HepG2 (cell line): ENCODE measurements around the gene P4HA1. TPM values are rescaled to one million over a fixed set of nuclear protein-coding genes. Genes with fewer than 3 reads are reported as not detected.
A peak's percentile ranks its signal among the peaks of the same experiment; 100 is the strongest.

Source experiments
- BCL6 ChIP-seq: IDR thresholded peaks from 2 replicates; pipeline ENCODE4 v1.6.1; 2016; ENCODE audit warnings: missing genetic modification reagents, missing compliant biosample characterization
- ETV5 ChIP-seq: IDR thresholded peaks from 2 replicates; pipeline ENCODE4 v1.6.1; 2018; ENCODE audit warnings: missing biosample characterization, missing genetic modification reagents, inconsistent platforms, borderline replicate concordance
- HDAC1 ChIP-seq: sonication (generic); formaldehyde crosslinking; IDR thresholded peaks from 2 replicates; pipeline ENCODE4 v1.5.1; 2020; ENCODE audit warnings: mild to moderate bottlenecking, missing genetic modification reagents
- ISL2 ChIP-seq: sonication (generic); formaldehyde crosslinking; IDR thresholded peaks from 2 replicates; pipeline ENCODE4 v1.5.0; 2020; ENCODE audit warnings: missing genetic modification reagents
- ISX ChIP-seq: sonication (generic); formaldehyde crosslinking; conservative IDR thresholded peaks from 2 replicates; pipeline ENCODE4 v1.5.0; 2020; ENCODE audit warnings: missing genetic modification reagents
- NR2F6 ChIP-seq, 2 experiments: IDR thresholded peaks; 2 replicates each; pipeline ENCODE4 v1.6.1; 2016; ENCODE audit warnings: antibody characterized with exemption in 1 of 2, mild to moderate bottlenecking in 1 of 2
- REPIN1 ChIP-seq: sonication (generic); formaldehyde crosslinking; IDR thresholded peaks from 2 replicates; pipeline ENCODE4 v1.8.0; 2022; ENCODE audit warnings: missing genetic modification reagents, low read depth, mild to moderate bottlenecking, borderline replicate concordance
- SIN3A ChIP-seq: IDR thresholded peaks from 2 replicates; pipeline ENCODE4 v1.6.1; 2011; ENCODE audit warnings: low read depth, mild to moderate bottlenecking, control low read depth, low read length, borderline replicate concordance
- SIX1 ChIP-seq: sonication (generic); formaldehyde crosslinking; IDR thresholded peaks from 2 replicates; pipeline ENCODE4 v1.4.0; 2020; ENCODE audit warnings: missing genetic modification reagents, borderline replicate concordance
- SRSF4 ChIP-seq: fragments of 200-400 bp; formaldehyde crosslinking; IDR thresholded peaks from one replicate; pipeline ENCODE4 v1.6.1; 2018; ENCODE audit warnings: mild to moderate bottlenecking, low read depth, low read length, moderate library complexity; ENCODE audit not compliant: poor library complexity, severe bottlenecking
- THAP11 ChIP-seq: IDR thresholded peaks from 2 replicates; pipeline ENCODE4 v1.6.1; 2016; ENCODE audit warnings: missing biosample characterization, missing genetic modification reagents
- ZFX ChIP-seq: sonication (generic); formaldehyde crosslinking; IDR thresholded peaks from 2 replicates; pipeline ENCODE4 v1.4.0; 2020; ENCODE audit warnings: mild to moderate bottlenecking, low read depth, missing genetic modification reagents, moderate library complexity
- ZNF264 ChIP-seq: sonication (generic); formaldehyde crosslinking; IDR thresholded peaks from 2 replicates; pipeline ENCODE4 v1.4.0; 2020; ENCODE audit warnings: missing genetic modification reagents
- polyA plus RNA-seq, 8 experiments: library from polyadenylated mRNA; depleted of rRNA in 3 of 8; stranded (reverse) in 7 of 8; unstranded in 1 of 8; fragments of >200 nt; fragmentation: Illumina TruSeq in 4 of 8; extraction: Trizol in 4 of 8; gene quantifications; 2 replicates each; pipeline versions ENCODE4 v1.2.1 to v1.2.3, GENCODE V29; 2011 to 2016; ENCODE audit warnings: low read depth in 4 of 8, missing spikeins in 1 of 8, mixed read lengths in 1 of 8; ENCODE audit not compliant: insufficient read depth in 1 of 8
- total RNA-seq, 5 experiments: library from RNA; depleted of rRNA; stranded (reverse); fragments of >200 nt; fragmentation: Illumina TruSeq; extraction: Trizol; gene quantifications; 2 replicates each; pipeline ENCODE4 v1.2.3, GENCODE V29; 2016; ENCODE audit warnings: low read depth in 1 of 5
- TF ChIP-seq, protein P1 (sequence below): sonication (generic); formaldehyde crosslinking; IDR thresholded peaks from 2 replicates; pipeline ENCODE4 v1.8.0; 2022; ENCODE audit warnings: missing genetic modification reagents, mild to moderate bottlenecking, moderate library complexity, borderline replicate concordance
- TF ChIP-seq, protein P2 (sequence below): sonication (generic); formaldehyde crosslinking; IDR thresholded peaks from 2 replicates; pipeline ENCODE4 v1.4.0; 2020; ENCODE audit warnings: low read depth, missing genetic modification reagents
- TF ChIP-seq, protein P3 (sequence below): sonication (generic); formaldehyde crosslinking; IDR thresholded peaks from 2 replicates; pipeline ENCODE4 v1.4.0; 2020; ENCODE audit warnings: missing genetic modification reagents
- TF ChIP-seq, protein P4 (sequence below): sonication (generic); formaldehyde crosslinking; IDR thresholded peaks from 2 replicates; pipeline ENCODE4 v1.8.1; 2022; ENCODE audit warnings: low read depth, mild to moderate bottlenecking, missing genetic modification reagents

The P4HA1 gene
- total and polyA plus RNA-seq, 2 of the 13 experiments (the other 11 are each of a cell fraction or from before 2014, with no cell fraction given), result 63.1 to 196 TPM

DNA sequence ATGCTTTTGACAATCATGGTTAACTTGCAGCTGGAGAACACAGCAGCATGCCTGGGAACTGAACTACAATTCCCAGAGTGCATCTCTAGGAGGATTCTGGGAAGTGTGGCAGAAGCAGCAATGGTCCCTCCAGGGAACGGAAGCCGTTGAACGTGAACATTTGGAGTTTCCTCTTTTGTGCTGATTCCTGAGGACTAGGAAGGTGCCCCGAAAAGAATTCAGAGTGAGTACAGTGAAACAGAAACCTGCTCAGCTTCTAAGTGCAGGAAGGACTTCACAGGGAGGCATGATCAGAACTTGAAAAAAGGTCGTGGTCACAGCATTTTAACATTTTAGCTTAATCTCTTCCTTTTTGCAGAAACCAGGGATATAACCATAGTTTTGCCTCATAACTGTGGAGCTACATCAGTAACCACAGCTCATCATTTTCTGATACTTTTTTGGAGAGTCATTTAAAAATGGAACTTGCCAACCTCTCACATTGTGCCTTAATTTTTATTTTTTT lies 13.7 kb upstream of the P4HA1 start, which contains the start of gene NUDT13 (continued):
- TF ChIP-seq, protein P1, sequence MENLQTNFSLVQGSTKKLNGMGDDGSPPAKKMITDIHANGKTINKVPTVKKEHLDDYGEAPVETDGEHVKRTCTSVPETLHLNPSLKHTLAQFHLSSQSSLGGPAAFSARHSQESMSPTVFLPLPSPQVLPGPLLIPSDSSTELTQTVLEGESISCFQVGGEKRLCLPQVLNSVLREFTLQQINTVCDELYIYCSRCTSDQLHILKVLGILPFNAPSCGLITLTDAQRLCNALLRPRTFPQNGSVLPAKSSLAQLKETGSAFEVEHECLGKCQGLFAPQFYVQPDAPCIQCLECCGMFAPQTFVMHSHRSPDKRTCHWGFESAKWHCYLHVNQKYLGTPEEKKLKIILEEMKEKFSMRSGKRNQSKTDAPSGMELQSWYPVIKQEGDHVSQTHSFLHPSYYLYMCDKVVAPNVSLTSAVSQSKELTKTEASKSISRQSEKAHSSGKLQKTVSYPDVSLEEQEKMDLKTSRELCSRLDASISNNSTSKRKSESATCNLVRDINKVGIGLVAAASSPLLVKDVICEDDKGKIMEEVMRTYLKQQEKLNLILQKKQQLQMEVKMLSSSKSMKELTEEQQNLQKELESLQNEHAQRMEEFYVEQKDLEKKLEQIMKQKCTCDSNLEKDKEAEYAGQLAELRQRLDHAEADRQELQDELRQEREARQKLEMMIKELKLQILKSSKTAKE (CRISPR knock-in tag), result no peak
- TF ChIP-seq, protein P2, sequence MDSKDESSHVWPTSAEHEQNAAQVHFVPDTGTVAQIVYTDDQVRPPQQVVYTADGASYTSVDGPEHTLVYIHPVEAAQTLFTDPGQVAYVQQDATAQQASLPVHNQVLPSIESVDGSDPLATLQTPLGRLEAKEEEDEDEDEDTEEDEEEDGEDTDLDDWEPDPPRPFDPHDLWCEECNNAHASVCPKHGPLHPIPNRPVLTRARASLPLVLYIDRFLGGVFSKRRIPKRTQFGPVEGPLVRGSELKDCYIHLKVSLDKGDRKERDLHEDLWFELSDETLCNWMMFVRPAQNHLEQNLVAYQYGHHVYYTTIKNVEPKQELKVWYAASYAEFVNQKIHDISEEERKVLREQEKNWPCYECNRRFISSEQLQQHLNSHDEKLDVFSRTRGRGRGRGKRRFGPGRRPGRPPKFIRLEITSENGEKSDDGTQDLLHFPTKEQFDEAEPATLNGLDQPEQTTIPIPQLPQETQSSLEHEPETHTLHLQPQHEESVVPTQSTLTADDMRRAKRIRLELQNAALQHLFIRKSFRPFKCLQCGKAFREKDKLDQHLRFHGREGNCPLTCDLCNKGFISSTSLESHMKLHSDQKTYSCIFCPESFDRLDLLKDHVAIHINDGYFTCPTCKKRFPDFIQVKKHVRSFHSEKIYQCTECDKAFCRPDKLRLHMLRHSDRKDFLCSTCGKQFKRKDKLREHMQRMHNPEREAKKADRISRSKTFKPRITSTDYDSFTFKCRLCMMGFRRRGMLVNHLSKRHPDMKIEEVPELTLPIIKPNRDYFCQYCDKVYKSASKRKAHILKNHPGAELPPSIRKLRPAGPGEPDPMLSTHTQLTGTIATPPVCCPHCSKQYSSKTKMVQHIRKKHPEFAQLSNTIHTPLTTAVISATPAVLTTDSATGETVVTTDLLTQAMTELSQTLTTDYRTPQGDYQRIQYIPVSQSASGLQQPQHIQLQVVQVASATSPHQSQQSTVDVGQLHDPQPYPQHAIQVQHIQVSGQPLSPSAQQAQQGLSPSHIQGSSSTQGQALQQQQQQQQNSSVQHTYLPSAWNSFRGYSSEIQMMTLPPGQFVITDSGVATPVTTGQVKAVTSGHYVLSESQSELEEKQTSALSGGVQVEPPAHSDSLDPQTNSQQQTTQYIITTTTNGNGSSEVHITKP (CRISPR knock-in tag), result peak; percentile 54; the same call in 1 of the 2 replicates
- 0 out of 2 replicates have a peak, but pooled peaks have one; percentile 41 for TF ChIP-seq ZNF264 (CRISPR knock-in tag)
- TF ChIP-seq BCL6, result peak; percentile 47; the same call in 1 of the 2 replicates
- no peak for TF ChIP-seq SRSF4
- TF ChIP-seq HDAC1 (CRISPR knock-in tag), result no peak
- peak; percentile 61; the same call in 1 of the 2 replicates for TF ChIP-seq SIN3A
- 0 out of 2 replicates have a peak, but pooled peaks have one; percentile 55 for TF ChIP-seq ISX (CRISPR knock-in tag)
- peak; percentile 69 for TF ChIP-seq ISL2 (CRISPR knock-in tag)
- TF ChIP-seq ETV5 (CRISPR knock-in tag), result peak; percentile 84
- TF ChIP-seq THAP11 (CRISPR knock-in tag), result peak; percentile 100
- TF ChIP-seq SIX1, result peak; percentile 40; the same call in 1 of the 2 replicates
- TF ChIP-seq, protein P3, sequence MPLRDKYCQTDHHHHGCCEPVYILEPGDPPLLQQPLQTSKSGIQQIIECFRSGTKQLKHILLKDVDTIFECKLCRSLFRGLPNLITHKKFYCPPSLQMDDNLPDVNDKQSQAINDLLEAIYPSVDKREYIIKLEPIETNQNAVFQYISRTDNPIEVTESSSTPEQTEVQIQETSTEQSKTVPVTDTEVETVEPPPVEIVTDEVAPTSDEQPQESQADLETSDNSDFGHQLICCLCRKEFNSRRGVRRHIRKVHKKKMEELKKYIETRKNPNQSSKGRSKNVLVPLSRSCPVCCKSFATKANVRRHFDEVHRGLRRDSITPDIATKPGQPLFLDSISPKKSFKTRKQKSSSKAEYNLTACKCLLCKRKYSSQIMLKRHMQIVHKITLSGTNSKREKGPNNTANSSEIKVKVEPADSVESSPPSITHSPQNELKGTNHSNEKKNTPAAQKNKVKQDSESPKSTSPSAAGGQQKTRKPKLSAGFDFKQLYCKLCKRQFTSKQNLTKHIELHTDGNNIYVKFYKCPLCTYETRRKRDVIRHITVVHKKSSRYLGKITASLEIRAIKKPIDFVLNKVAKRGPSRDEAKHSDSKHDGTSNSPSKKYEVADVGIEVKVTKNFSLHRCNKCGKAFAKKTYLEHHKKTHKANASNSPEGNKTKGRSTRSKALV (CRISPR knock-in tag), result 0 out of 2 replicates have a peak, but pooled peaks have one; percentile 55
- TF ChIP-seq, protein P4, sequence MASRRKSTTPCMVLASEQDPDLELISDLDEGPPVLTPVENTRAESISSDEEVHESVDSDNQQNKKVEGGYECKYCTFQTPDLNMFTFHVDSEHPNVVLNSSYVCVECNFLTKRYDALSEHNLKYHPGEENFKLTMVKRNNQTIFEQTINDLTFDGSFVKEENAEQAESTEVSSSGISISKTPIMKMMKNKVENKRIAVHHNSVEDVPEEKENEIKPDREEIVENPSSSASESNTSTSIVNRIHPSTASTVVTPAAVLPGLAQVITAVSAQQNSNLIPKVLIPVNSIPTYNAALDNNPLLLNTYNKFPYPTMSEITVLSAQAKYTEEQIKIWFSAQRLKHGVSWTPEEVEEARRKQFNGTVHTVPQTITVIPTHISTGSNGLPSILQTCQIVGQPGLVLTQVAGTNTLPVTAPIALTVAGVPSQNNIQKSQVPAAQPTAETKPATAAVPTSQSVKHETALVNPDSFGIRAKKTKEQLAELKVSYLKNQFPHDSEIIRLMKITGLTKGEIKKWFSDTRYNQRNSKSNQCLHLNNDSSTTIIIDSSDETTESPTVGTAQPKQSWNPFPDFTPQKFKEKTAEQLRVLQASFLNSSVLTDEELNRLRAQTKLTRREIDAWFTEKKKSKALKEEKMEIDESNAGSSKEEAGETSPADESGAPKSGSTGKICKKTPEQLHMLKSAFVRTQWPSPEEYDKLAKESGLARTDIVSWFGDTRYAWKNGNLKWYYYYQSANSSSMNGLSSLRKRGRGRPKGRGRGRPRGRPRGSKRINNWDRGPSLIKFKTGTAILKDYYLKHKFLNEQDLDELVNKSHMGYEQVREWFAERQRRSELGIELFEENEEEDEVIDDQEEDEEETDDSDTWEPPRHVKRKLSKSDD (CRISPR knock-in tag), result peak; percentile 56; the same call in 1 of the 2 replicates
- TF ChIP-seq REPIN1 (CRISPR knock-in tag), result peak; percentile 35; the same call in 1 of the 2 replicates
- no peak for TF ChIP-seq NR2F6 (IDR thresholded peaks at IDR 0.05)
- peak; percentile 36; the same call in 1 of the 2 replicates for TF ChIP-seq NR2F6 (CRISPR knock-in tag; IDR thresholded peaks at IDR 0.05)
- TF ChIP-seq ZFX (CRISPR knock-in tag), result peak; percentile 24; the same call in 1 of the 2 replicates
